AG09319 (cell line): ENCODE data around the gene PICALM.
"Not testable (repeated sequence)": the region's sequence is repeated elsewhere in the genome, so short reads cannot be mapped to it uniquely, and the experiment has no call there.

Experiments
- DNase-seq: peaks from one replicate; pipeline ENCODE4 v3.0.0-alpha.2; 2010; ENCODE audit warnings: low read depth; ENCODE audit errors: extremely low read depth
- TF ChIP-seq, protein P1 (sequence below): IDR thresholded peaks from 2 replicates; pipeline ENCODE4 v1.5.1; 2011; ENCODE audit warnings: low read depth, mild to moderate bottlenecking, inconsistent platforms, low read length, moderate library complexity

The PICALM gene

DNA sequence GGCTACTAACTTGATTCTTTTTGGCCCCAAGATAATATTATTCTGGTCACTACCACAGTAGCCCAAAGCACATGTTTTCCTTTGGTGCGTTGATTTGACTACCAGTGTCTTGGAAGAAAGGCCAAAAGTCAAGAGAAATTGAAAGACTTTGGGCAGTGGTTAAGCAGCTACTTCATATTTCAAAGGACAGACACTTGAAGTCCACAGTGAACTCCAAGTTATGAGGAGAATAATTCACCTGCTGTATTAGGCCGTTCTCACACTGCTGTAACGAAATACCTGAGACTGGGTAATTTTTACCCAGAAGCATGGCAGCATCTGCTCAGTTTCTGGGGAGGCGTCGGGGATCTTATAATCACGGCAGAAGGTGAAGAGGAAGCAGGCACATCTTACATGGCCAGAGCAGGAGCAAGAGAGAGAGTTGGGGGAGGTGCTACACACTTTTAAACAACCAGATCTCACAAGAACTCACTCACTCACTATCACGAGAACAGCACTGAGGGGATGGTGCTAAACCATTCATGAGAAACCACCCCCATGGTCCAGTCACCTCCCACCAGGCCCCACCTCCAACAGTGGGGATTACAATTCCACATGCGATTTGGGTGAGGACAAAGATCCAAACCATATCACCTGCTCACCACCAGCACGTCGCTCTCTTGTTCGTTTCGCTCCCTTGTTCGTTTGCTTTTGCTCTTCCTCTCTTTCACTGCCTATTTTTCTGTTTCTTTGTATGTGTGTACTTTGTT is 40.2 kb upstream of the PICALM start:
- TF ChIP-seq, protein P1, sequence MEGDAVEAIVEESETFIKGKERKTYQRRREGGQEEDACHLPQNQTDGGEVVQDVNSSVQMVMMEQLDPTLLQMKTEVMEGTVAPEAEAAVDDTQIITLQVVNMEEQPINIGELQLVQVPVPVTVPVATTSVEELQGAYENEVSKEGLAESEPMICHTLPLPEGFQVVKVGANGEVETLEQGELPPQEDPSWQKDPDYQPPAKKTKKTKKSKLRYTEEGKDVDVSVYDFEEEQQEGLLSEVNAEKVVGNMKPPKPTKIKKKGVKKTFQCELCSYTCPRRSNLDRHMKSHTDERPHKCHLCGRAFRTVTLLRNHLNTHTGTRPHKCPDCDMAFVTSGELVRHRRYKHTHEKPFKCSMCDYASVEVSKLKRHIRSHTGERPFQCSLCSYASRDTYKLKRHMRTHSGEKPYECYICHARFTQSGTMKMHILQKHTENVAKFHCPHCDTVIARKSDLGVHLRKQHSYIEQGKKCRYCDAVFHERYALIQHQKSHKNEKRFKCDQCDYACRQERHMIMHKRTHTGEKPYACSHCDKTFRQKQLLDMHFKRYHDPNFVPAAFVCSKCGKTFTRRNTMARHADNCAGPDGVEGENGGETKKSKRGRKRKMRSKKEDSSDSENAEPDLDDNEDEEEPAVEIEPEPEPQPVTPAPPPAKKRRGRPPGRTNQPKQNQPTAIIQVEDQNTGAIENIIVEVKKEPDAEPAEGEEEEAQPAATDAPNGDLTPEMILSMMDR = no peak
- DNase-seq = no peak

DNA sequence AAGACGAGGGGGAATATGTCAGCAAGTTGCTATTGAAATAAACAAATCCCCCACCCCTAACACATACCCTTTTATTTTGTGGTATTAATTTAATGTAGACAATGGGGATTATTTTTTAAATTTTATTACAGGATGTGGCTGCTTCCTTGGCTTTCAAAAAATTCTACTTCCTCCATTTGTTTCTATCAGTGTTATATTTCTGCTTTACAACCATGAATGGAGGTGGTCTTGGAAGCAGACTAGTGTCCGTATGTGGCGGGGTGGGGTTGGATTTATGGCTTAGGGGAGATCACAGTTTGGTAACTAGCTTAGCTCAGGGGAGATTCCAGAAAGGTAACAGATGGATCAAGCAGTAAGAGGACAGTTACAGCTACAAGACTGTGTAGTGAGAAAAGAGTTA is 39.3 kb upstream of the PICALM start:
- DNase-seq = no peak

DNA sequence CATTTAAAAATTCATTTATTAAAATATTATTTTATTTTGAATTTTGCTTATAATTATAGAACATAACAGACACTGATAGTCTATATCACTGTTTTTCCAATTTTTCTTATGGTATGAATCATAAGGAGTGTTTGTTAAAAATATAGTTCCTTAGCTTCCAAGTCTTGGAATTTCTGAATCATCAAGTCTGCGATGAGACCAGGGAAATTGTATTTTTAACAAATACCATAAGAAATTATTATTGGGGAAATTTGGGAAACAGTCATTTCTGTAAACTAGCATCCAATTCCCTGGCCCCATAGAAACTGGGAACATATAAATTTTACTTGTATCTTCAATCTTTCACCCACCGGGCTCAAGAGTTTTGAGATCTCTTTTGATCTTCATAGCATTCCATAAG is 38.0 kb upstream of the PICALM start:
- no peak for DNase-seq

More for the DNA sequence above, 39.3 kb upstream of the PICALM start:
- TF ChIP-seq, protein P1 = no peak

DNA sequence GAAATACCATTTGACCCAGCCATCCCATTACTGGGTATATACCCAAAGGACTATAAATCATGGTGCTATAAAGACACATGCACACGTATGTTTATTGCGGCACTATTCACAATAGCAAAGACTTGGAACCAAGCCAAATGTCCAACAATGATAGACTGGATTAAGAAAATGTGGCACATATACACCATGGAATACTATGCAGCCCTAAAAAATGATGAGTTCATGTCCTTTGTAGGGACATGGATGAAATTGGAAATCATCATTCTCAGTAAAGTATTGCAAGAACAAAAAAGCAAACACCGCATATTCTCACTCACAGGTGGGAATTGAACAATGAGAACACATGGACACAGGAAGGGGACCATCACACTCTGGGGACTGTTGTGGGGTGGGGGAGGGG is 37.1 kb upstream of the PICALM start:
- DNase-seq = not testable (repeated sequence)

More for the DNA sequence above, 38.0 kb upstream of the PICALM start:
- TF ChIP-seq, protein P1 = no peak

DNA sequence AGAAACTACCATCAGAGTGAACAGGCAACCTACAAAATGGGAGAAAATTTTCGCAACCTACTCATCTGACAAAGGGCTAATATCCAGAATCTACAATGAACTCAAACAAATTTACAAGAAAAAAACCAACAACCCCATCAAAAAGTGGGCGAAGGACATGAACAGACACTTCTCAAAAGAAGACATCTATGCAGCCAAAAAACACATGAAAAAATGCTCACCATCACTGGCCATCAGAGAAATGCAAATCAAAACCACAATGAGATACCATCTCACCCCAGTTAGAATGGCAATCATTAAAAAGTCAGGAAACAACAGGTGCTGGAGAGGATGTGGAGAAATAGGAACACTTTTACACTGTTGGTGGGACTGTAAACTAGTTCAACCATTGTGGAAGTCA is 36.7 kb upstream of the PICALM start:
- not testable (repeated sequence) for DNase-seq

DNA sequence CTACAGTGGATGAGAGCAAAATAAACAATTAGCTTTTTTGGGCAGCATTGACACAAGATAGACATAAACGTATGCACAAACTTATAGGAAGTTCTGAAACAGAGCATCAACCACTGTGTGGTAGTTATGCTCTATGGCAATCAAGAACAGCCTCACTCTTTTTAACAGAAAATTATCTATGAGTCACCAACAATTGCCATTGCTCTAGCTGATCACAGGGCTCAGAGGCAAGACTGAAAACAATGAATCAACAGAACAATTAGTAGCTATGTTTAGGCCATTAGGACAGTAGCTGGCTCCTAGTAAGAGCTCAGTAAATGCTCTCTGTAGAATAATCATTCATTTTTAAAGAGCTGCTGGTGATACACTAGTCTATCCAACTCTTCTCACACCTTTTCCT is 34.9 kb upstream of the PICALM start:
- DNase-seq = no peak
- TF ChIP-seq, protein P1 = no peak

DNA sequence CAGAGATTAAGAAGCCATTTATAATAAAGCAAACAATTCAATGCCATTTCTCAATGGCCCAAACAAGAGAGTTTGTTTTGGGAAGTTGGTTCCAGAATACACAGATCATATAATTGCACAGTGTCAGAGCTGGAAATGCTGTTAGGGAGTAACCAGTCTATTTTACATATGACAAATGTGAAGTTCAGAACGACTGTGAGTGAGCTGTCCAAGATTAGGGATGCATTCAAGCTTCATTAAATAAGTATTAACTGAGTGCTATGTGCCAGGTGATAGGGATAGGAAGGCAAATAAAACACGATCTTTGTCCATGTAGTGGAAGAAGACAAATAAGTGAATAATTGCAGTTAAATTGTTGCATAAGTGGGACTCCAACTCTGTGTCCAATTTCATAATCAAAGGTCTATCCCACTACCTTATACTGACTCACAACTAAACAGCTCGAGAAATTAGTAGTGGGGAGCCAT is 33.1 kb upstream of the PICALM start:
- TF ChIP-seq, protein P1 = no peak
- DNase-seq = no peak

DNA sequence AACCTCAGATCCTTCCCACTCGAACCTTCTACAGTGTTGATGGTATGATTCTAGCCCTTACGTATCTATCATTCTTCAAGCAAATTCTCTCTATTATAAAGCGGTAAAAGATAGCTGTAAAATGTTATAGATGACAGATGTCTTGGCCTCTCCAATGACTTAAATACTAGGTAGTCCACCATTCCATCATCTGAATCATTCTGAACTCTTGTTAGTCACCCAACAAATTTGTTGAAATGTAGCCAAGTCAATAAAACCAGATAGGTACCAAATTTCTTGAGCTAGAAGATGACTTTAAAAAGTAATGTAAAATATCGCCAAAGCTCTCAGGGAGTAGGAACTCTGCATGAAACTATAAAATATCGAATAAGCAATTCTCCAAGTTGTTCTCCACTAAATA is 32.6 kb upstream of the PICALM start:
- DNase-seq = no peak
- TF ChIP-seq, protein P1 = no peak
